ENCODE data around the gene MAML2.

DNA sequence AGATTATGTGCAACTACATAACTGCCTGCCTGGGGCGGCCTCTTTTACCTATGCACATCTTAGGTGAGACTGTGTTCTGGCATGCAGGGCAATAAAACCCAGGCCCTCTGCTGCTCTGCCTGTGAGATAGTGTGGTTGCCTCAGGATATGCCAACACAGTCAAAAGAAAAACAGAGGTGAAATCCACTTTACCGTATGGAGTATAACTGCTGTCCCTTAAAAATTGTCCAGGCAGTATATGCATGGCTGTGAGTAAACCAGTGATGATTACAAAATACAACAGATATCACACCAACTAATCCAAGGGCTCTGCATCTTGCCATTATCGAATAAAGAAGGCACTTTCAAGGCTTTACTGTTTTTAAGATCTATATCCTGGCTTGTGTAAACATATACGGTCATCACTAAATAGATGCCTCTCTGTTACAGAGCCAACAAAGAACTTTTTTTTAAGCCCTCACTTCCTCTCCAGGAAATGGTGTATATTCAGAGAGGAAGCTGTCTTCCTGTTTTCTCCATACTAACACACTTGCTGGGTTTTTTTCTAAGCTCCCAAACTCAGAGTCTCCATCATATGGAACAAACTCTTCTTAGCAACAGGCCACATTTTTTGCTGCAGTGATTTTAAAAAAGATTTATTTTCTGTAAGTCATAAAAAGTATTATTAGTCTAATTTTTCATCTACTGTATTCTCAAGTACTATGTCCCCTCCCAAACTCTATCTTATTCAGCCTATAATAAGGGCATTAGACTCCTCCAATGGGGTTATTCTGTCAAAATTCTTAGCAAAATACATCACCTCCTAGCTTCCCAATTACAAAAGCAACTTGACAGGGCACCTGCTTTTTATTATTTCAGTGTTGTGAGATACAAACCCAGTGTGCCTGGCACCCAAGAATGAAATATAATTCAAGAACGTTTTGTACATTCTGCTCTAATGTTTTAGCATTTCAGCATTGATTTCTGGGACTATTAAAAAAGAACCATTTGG is 135.2 kb downstream of the MAML2 start:
- TF ChIP-seq GATA3 (IDR thresholded peaks at IDR 0.05; ENCODE audit: low read depth, low read length) = no peak
- TF ChIP-seq GATA2 (IDR thresholded peaks at IDR 0.05; ENCODE audit: low read depth, low read length) = no peak
